Measurements from ENCODE around the gene FDPS. TPM values are rescaled to one million over a fixed set of nuclear protein-coding genes. Genes with fewer than 3 reads are reported as not detected.

The FDPS gene
- total RNA-seq, 1 experiment from 2014 or later, result 264 TPM

GRCh38 chr1:155278689-155279160, 29.9 kb upstream of the FDPS start:
- peaks cover 11% of the 10 kb centered on the region for H3K4me1 Mint-ChIP-seq (ENCODE audit: insufficient read depth, unreplicated experiment)
- H3K9me3 Mint-ChIP-seq (ENCODE audit: unreplicated experiment), result no peaks in the 10 kb centered on the region
- TF ChIP-seq CTCF (IDR thresholded peaks at IDR 0.05; ENCODE audit: unreplicated experiment), result no peak
- no TSS peak for BruUV-seq (replicated peaks)
- no peaks in the 10 kb centered on the region for H3K36me3 Mint-ChIP-seq (ENCODE audit: insufficient read depth, unreplicated experiment)
- CTCF ChIA-PET, result interaction anchor here (0.7 to 3.5 kb wide), 11 partner anchors 9 to 44 kb away, joined by 3 to 34 read pairs (median 4); partner anchors contain the start of gene RUSC1
- intact Hi-C loops (cut with micrococcal nuclease), result no loop called here
- no peak for DNase-seq (ENCODE audit: unreplicated experiment)
- H3K27ac Mint-ChIP-seq (ENCODE audit: low read depth, unreplicated experiment), result no peak overlapping the region
- H3K27me3 Mint-ChIP-seq (ENCODE audit: insufficient read depth, unreplicated experiment), result no peaks in the 10 kb centered on the region
- H3K4me3 Mint-ChIP-seq (ENCODE audit: unreplicated experiment), result peak overlapping the region; percentile 72
- POLR2A ChIA-PET, result interaction anchor here (0.7 to 3.0 kb wide), 10 partner anchors 9 to 369 kb away, joined by 3 to 21 read pairs (median 4); partner anchors contain the start of genes ASH1L and FDPS

DNA sequence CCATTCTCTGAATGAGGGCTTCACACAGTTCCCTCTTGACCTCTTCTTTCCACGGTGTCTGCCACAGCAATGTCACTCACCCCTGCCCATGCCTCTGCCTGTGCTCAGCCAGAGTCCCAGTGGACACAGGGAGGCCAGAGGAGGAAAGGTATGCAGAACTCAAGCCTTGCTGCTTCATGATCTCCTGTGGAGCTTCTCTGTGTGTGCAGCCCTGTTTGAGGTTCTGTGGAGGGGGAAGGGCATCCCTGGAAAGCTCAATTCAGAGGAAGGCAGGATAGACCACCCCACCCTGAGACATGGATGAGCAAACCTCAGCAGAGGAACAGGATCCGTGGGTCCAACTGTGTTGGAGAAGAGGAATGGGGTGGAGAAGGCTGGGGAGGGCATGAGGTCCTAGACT, 29.4 kb upstream of the FDPS start:
- Mint-ChIP-seq H3K4me1 (ENCODE audit: insufficient read depth, unreplicated experiment) (peaks cover 11% of the 10 kb centered on the region), H3K9me3 (ENCODE audit: unreplicated experiment) (no peaks in the 10 kb centered on the region), H3K27ac (ENCODE audit: low read depth, unreplicated experiment) (no peak overlapping the region), H3K36me3 (ENCODE audit: insufficient read depth, unreplicated experiment) (no peaks in the 10 kb centered on the region), H3K4me3 (ENCODE audit: unreplicated experiment) (no peak overlapping the region), H3K27me3 (ENCODE audit: insufficient read depth, unreplicated experiment) (no peaks in the 10 kb centered on the region)
- CTCF ChIA-PET, result interaction anchor here (0.8 to 3.5 kb wide), 6 partner anchors 13 to 43 kb away, joined by 3 to 34 read pairs (median 8); partner anchors contain the start of gene RUSC1
- POLR2A ChIA-PET, result interaction anchor here (0.6 to 3.0 kb wide), 3 partner anchors 23 to 611 kb away, joined by 3 to 21 read pairs (median 3); no protein-coding TSS in a partner anchor
- intact Hi-C loops (cut with micrococcal nuclease), result no loop called here
- no peak for DNase-seq (ENCODE audit: unreplicated experiment)
- no TSS peak for BruUV-seq (replicated peaks)
- TF ChIP-seq CTCF (IDR thresholded peaks at IDR 0.05; ENCODE audit: unreplicated experiment), result no peak

GRCh38 chr1:155282488-155283091, 26.1 kb upstream of the FDPS start:
- ChIA-PET POLR2A (interaction anchor here (0.7 to 2.2 kb wide), 3 partner anchors 20 to 462 kb away, joined by 3 to 5 read pairs (median 3); partner anchors contain the start of genes FDPS and SCAMP3), CTCF (interaction anchor here (0.6 kb wide), 1 partner anchor 32 kb away, joined by 3 read pairs; no protein-coding TSS in a partner anchor)
- intact Hi-C loops (cut with micrococcal nuclease), result no loop called here
- H3K9me3 Mint-ChIP-seq (ENCODE audit: unreplicated experiment), result no peaks in the 10 kb centered on the region
- DNase-seq (ENCODE audit: unreplicated experiment), result no peak
- peaks cover 11% of the 10 kb centered on the region for H3K4me1 Mint-ChIP-seq (ENCODE audit: insufficient read depth, unreplicated experiment)
- H3K4me3 Mint-ChIP-seq (ENCODE audit: unreplicated experiment), result no peak overlapping the region
- H3K27ac Mint-ChIP-seq (ENCODE audit: low read depth, unreplicated experiment), result no peak overlapping the region
- H3K36me3 Mint-ChIP-seq (ENCODE audit: insufficient read depth, unreplicated experiment), result no peaks in the 10 kb centered on the region
- TF ChIP-seq CTCF (IDR thresholded peaks at IDR 0.05; ENCODE audit: unreplicated experiment), result no peak
- no peaks in the 10 kb centered on the region for H3K27me3 Mint-ChIP-seq (ENCODE audit: insufficient read depth, unreplicated experiment)
- BruUV-seq (replicated peaks), result no TSS peak

GRCh38 chr1:155284476-155284875, 24.2 kb upstream of the FDPS start:
- Mint-ChIP-seq H3K4me3 (ENCODE audit: unreplicated experiment) (no peak overlapping the region), H3K9me3 (ENCODE audit: unreplicated experiment) (no peaks in the 10 kb centered on the region), H3K4me1 (ENCODE audit: insufficient read depth, unreplicated experiment) (peaks cover 2% of the 10 kb centered on the region), H3K27ac (ENCODE audit: low read depth, unreplicated experiment) (no peak overlapping the region), H3K27me3 (ENCODE audit: insufficient read depth, unreplicated experiment) (no peaks in the 10 kb centered on the region), H3K36me3 (ENCODE audit: insufficient read depth, unreplicated experiment) (no peaks in the 10 kb centered on the region)
- intact Hi-C loops (cut with micrococcal nuclease), result no loop called here
- TF ChIP-seq CTCF (IDR thresholded peaks at IDR 0.05; ENCODE audit: unreplicated experiment), result no peak
- ChIA-PET POLR2A (interaction anchor here (0.6 kb wide), 1 partner anchor 106 kb away, joined by 3 read pairs; no protein-coding TSS in a partner anchor), CTCF (interaction anchor here (2.2 kb wide), 1 partner anchor 34 kb away, joined by 10 read pairs; no protein-coding TSS in a partner anchor)
- DNase-seq (ENCODE audit: unreplicated experiment), result no peak
- BruUV-seq (replicated peaks), result no TSS peak
